GM21786 (cell line): ENCODE data around the gene ROR2.

Source experiments
- ATAC-seq: cut with Tn5 transposase; IDR thresholded peaks from one replicate; pipeline ENCODE4 v1.9.1; 2021; ENCODE audit not compliant: unreplicated experiment

Gene ROR2

DNA sequence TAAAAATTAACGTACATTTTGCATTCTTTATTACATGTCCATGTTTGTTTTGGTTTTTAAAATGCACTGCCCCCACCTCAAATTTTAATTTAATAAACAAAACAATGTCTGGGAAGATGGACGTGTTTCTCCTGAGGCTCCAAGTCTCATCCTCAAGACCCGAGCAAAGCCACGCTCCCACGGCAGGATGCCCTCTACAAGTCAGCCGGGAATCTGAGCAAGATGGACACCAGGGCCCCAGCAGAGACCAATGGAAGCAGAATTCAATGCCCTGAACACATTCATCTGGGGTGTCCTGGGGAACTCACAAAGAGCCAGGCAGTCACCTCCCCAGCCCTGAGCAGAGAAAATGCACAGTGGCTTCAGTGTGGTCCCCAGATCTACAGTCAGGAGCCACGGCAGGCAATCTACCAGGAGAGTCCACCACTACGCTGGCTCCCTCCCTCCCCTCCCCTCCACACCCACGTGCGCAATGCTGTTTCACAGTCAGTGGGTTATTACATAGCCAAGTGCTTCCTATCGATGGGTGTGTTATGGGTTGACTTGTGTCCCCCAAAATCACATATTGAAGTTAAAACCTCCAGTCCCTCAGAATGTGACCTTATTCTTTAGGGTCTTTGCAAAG is 129.8 kb downstream of the ROR2 start:
- ATAC-seq: no peak

- no peak for ATAC-seq
Observed at GRCh38 chr9:91818647-91819403, 131.2 kb downstream of the ROR2 start.

DNA sequence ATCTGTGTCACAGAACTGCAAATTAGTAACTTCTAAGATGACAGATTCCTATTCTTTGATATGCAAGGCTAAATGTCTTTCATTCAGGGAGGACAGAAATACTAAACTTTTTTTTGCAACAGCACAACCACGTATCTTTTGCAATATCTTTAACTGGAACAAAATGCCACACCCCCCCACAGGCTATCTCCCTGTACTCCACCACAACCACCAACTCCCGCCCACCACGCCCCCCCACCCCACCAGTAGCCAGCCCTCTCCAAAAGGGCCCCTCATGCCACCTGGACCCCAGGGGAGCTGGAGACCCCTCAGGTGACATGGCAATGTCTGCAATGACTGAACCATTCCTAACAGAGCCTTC is 131.8 kb downstream of the ROR2 start:
- ATAC-seq: no peak

- no peak for ATAC-seq
Observed at GRCh38 chr9:91817493-91818224, 132.4 kb downstream of the ROR2 start.

DNA sequence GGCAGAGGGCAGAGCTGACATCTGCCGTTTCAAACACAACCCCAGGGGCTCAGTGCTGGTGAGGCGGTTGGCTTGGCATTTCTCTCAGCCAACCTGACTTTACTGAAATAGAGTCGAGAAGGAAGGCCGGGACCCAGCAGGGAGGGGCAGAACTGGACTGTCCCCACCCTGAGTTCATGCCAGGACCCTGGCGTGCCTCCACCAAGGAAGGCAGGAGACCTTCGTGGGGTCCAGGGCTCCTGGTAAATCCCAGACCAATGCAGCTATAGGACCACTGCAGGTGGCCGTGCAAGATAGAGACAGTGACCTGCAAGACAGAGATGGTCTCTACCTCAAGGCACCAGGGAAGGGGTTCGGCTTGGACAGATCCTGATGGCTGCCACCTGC is 132.9 kb downstream of the ROR2 start:
- ATAC-seq: no peak

- ATAC-seq: no peak
Observed at GRCh38 chr9:91816356-91816755, 133.7 kb downstream of the ROR2 start.

DNA sequence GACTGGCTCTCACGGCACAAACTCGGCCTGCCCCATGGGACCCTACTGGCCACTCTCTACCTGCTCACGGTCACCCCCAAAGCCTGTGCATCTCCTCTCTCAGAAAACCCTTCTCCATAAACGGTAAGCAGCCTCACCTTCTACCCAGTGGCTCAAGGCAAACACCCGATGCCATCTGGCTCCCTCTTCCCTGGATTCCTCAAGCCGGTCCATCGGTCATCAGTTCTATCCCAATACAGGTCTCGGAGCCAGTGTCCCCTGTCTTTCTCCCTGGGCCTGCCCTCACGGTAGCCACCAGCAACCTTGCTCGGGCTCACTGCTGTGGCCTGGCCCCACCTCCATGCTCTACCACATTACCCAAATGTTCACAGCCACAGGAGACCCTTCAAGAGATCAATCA is 134.1 kb downstream of the ROR2 start:
- no peak for ATAC-seq

DNA sequence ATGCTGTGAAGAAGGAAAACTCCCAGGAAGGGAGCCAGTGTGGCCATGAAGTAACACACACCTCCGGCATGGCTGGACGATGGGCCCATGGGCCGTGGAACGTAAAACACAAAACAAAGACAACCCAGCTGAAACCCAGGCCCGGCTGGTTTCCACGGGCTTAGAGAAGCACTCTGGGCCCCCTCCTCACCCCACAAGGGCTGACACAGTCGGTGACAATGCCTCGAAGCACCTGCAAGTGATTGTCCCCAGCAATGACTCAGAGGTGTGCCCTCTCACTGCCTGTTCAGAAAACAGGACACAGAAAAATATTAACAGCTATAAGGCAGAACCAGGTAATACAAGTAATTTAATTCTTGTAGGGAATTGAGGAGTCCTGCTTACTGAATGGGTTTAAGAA is 135.3 kb downstream of the ROR2 start:
- ATAC-seq: no peak

DNA sequence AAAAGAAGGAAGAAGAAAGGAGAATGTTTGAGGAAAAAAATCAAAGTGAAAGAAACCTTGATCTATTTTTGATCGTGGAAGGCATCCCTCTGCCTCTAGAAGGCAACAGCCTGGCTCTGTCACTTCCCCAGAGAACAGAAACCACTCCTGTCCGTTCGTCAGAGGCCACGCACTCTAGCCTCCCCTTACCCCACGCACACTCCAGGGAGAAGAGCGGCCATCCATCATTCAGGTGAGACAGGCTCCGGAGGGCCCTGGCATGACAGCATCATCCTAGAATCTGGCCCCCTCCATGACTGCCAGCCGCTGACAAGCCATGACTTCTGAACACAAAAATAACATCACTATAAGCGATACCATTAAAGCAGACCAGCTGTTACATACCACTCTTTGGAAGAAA is 135.8 kb downstream of the ROR2 start:
- no peak for ATAC-seq

DNA sequence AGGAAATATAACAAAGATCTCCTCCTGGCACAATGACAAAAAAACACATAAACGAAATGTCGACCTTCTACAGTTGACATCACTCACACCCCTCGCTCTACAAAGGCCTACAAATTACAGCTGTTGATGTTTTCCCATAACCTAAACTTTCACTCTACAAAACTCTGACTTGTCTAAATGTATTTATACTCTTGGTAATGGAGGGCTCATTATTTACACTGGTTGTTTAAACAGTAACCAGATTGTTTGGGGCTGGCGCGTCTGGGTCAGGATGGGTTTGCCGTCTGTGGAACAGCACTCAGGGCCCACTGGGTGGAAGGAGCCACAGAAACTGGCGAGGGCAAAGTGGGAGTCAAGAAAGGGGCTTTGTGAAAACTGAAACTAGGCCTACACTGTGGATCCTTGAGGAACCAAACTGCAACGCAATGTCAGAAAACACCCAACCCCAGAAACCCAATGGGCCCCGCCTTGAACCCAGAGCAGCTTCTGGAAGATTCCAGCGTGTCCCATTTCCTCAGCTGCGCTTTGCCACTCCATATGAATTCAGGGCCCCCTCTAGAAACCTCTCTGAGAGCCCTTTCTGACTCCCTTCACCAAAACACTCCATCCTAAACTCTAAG is 136.7 kb downstream of the ROR2 start:
- ATAC-seq: no peak

- no peak for ATAC-seq
Observed at GRCh38 chr9:91812191-91812590, 137.8 kb downstream of the ROR2 start.

GRCh38 chr9:91811024-91811909 is 138.8 kb downstream of the ROR2 start:
- no peak for ATAC-seq

DNA sequence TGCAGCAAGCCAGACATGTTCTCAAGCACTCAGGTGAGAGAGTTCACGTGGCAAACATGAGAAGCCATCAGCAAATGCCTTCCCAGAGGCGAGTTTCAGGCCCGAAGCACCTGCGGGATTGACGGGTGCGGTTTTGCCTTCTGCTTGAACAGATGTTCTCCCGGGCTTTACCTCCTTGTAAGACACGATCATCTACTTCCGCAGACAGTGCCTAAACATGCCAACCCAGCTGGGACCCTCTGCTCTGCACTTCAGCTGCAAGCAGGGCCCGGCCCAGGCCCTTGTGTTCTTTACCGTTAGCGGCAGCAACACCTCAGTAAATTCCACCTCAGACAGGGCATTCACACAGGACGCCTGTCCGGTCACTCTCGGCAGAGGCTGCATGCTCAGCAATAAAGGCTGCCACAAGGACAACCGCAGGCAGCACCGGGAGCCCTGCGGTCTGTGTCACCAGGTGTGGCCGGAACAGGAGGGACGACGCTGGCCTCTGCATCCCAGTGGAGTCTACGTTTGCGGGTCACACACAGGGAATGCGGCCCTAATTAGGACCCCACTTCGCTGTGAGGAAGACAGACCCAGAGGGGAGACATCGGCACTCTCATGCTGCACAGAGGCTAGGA is 139.6 kb downstream of the ROR2 start:
- no peak for ATAC-seq

GRCh38 chr9:91809581-91810285 is 140.3 kb downstream of the ROR2 start:
- ATAC-seq: no peak

GRCh38 chr9:91807643-91808246 is 142.3 kb downstream of the ROR2 start:
- no peak for ATAC-seq

GRCh38 chr9:91805031-91805430 is 145.0 kb downstream of the ROR2 start:
- ATAC-seq: no peak

GRCh38 chr9:91803970-91804752 is 145.9 kb downstream of the ROR2 start:
- ATAC-seq: no peak

DNA sequence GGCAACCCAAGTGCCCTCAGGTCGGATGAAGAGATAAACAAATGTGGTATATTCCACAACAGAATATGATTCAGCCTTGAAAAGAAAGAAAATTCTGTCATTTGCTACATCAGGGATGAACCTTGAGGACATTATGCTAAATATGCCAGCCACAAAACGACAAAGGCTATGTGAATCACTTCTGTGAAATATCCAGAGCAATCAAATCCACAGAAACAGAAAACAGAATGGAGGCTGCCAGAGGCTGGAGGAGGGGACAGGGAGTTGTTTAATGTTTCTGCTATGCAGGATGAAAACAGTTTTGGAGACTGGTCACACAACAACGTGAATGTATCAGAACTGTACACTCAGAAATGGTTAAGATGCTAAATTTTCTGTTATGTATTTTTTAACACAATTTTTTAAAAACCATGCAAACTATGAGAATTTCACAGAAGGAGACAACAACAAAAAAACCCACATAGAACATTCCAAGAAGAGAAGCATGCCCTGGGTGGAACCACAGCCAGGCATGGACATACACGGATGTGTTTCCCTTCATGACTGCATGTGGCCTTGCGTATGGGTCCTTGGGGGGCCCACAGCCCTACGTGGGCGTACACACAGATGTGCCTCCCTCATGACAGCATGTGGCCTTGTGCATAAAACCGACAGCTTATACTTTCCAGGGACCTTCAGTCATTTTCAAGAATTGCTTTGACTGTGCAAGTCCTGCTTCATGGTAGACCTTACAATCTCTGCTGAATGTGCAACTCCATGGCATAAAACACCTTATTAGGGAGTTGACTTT is 146.7 kb downstream of the ROR2 start:
- no peak for ATAC-seq
